ENCODE results near the gene BNIP1. TPM values are rescaled to one million over a fixed set of nuclear protein-coding genes. Genes with fewer than 3 reads are reported as not detected.

BNIP1 gene
- total RNA-seq, 1 experiment from 2014 or later: 13.5 TPM

DNA sequence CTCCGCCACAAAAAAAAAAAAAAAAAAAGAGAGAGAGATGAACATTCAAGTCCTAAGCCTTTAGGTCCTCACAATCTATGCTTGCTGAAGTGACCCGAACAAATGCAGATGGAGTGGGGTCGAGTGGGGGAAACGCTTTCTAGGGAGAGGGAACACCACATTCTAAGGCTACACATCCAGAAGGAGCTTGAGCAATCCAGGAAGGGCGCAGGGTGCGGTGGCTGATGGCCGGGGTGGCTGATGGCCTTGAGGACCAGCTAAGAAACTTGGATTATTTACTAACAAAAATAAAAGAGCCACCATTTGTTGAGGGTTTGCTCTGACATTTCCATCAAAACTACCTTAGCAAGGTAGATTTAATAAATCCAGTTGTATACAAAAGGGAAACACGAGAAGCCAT lies 764 bp upstream of the BNIP1 start:
- Histone ChIP-seq H3K9me3 (ENCODE audit: insufficient read depth, low read depth) (no peaks in the 10 kb centered on the region), H3K27me3 (ENCODE audit: insufficient read depth, low read depth) (no peaks in the 10 kb centered on the region), H3K27ac (no peak overlapping the region), H4K20me1 (ENCODE audit: insufficient read depth) (no peaks in the 10 kb centered on the region), H3K4me2 (peak overlapping the region; percentile 82), H3K4me3 (no peak overlapping the region; the same call in 1 of the 2 replicates), H2AFZ (peak overlapping the region; percentile 96; the same call in 1 of the 2 replicates), H3K36me3 (ENCODE audit: low read depth) (peaks cover 3% of the 10 kb centered on the region; the same call in 1 of the 2 replicates), H3K79me2 (ENCODE audit: low read depth) (0 out of 2 replicates have a peak, but pooled peaks cover 7% of the 10 kb centered on the region), H3F3A (ENCODE audit: insufficient read depth, low read depth) (no peaks in the 10 kb centered on the region), H3K4me1 (replicated peaks; ENCODE audit: insufficient read depth) (no peaks in the 10 kb centered on the region), H3K9me2 (ENCODE audit: insufficient read depth) (no peaks in the 10 kb centered on the region)
- TF ChIP-seq EZH2 (IDR thresholded peaks at IDR 0.05; ENCODE audit: low read depth) (no peak), CTCF (conservative IDR thresholded peaks at IDR 0.05) (no peak)
- DNase-seq: no peak
- POLR2A ChIA-PET (ENCODE audit: unreplicated experiment): no interaction called here
- CTCF ChIA-PET: no interaction called here
- BruUV-seq (replicated peaks): no TSS peak
- intact Hi-C loops (cut with micrococcal nuclease; ENCODE audit: unreplicated experiment): loop anchor here (5.0 kb wide), 1 partner anchor 431 kb away; no protein-coding TSS in a partner anchor

DNA sequence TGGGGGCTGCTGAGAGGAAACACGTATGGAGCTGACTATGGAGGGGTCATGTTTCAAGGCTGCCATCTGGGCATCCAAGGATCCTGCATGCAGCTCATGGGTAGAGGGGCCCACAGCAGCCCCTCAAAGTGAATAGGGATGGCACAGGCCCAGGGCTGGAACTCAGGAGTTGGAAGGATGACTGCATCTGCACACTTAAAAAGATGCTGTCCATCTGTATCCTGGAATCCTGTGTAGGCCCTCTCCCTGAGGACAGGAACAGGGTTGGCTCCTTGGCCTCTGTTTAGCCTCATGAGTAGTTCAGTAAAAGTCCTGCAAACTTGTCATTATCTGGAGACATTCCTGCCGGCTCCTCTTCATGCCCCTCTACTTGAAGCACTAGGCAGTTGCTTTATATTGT lies 4.0 kb downstream of the BNIP1 start:
- H3K27me3 ChIP-seq (ENCODE audit: insufficient read depth, low read depth): no peaks in the 10 kb centered on the region
- no peak overlapping the region for H2AFZ ChIP-seq
- no peaks in the 10 kb centered on the region for H3K4me1 ChIP-seq (replicated peaks; ENCODE audit: insufficient read depth)
- H3K4me3 ChIP-seq: no peak overlapping the region
- H4K20me1 ChIP-seq (ENCODE audit: insufficient read depth): no peaks in the 10 kb centered on the region
- ChIA-PET POLR2A (ENCODE audit: unreplicated experiment) (no interaction called here), CTCF (interaction anchor here (0.6 kb wide), 1 partner anchor 168 kb away, joined by 3 read pairs; no protein-coding TSS in a partner anchor)
- H3K9me2 ChIP-seq (ENCODE audit: insufficient read depth): no peaks in the 10 kb centered on the region
- intact Hi-C loops (cut with micrococcal nuclease; ENCODE audit: unreplicated experiment): no loop called here
- H3K9me3 ChIP-seq (ENCODE audit: insufficient read depth, low read depth): peaks cover 3% of the 10 kb centered on the region; the same call in 1 of the 2 replicates
- no peaks in the 10 kb centered on the region for H3F3A ChIP-seq (ENCODE audit: insufficient read depth, low read depth)
- H3K79me2 ChIP-seq (ENCODE audit: low read depth): 0 out of 2 replicates have a peak, but pooled peaks cover 7% of the 10 kb centered on the region
- H3K4me2 ChIP-seq: no peak overlapping the region
- H3K27ac ChIP-seq: no peak overlapping the region
- H3K36me3 ChIP-seq (ENCODE audit: low read depth): peaks cover 3% of the 10 kb centered on the region; the same call in 1 of the 2 replicates
- BruUV-seq (replicated peaks): no TSS peak
- DNase-seq: no peak
- no peak for TF ChIP-seq CTCF (conservative IDR thresholded peaks at IDR 0.05)
- TF ChIP-seq EZH2 (IDR thresholded peaks at IDR 0.05; ENCODE audit: low read depth): no peak

GRCh38 chr5:173152547-173152946 lies 8.2 kb downstream of the BNIP1 start:
- no peak overlapping the region for H3K27ac ChIP-seq
- H3K4me3 ChIP-seq: no peak overlapping the region
- H3K27me3 ChIP-seq (ENCODE audit: insufficient read depth, low read depth): no peaks in the 10 kb centered on the region
- TF ChIP-seq CTCF (conservative IDR thresholded peaks at IDR 0.05) (no peak), EZH2 (IDR thresholded peaks at IDR 0.05; ENCODE audit: low read depth) (no peak)
- H4K20me1 ChIP-seq (ENCODE audit: insufficient read depth): no peaks in the 10 kb centered on the region
- ChIA-PET POLR2A (ENCODE audit: unreplicated experiment) (no interaction called here), CTCF (interaction anchor here (0.6 kb wide), 1 partner anchor 111 kb away, joined by 10 read pairs; no protein-coding TSS in a partner anchor)
- intact Hi-C loops (cut with micrococcal nuclease; ENCODE audit: unreplicated experiment): no loop called here
- no peaks in the 10 kb centered on the region for H3K9me2 ChIP-seq (ENCODE audit: insufficient read depth)
- H3K4me1 ChIP-seq (replicated peaks; ENCODE audit: insufficient read depth): 0 out of 2 replicates have a peak, but pooled peaks cover 8% of the 10 kb centered on the region
- no peak for DNase-seq
- H3K79me2 ChIP-seq (ENCODE audit: low read depth): no peaks in the 10 kb centered on the region
- H2AFZ ChIP-seq: no peak overlapping the region
- H3K36me3 ChIP-seq (ENCODE audit: low read depth): peaks cover under 1% of the 10 kb centered on the region; the same call in 1 of the 2 replicates
- H3K4me2 ChIP-seq: no peak overlapping the region
- H3F3A ChIP-seq (ENCODE audit: insufficient read depth, low read depth): no peaks in the 10 kb centered on the region
- H3K9me3 ChIP-seq (ENCODE audit: insufficient read depth, low read depth): peaks cover 3% of the 10 kb centered on the region; the same call in 1 of the 2 replicates
- no TSS peak for BruUV-seq (replicated peaks)
